GM23248 (cell line): ENCODE measurements around the gene CLDN18. TPM values are rescaled to one million over a fixed set of nuclear protein-coding genes. Genes with fewer than 3 reads are reported as not detected.

ENCODE experiments used
- DNase-seq: peaks from one replicate; pipeline ENCODE4 v3.0.0-alpha.2; 2015
- H2AFZ ChIP-seq: fragments of 200-600 bp; sonication (generic); 2 replicates; pipeline ENCODE4 v1.6.1; 2016; ENCODE audit warnings: antibody characterized with exemption
- H3F3A ChIP-seq: fragments of 200-600 bp; sonication (generic); 2 replicates; pipeline ENCODE4 v1.6.1; 2016; ENCODE audit warnings: mild to moderate bottlenecking, antibody characterized with exemption, mixed run types; ENCODE audit not compliant: insufficient read depth
- H3K27ac ChIP-seq: fragments of 200-600 bp; sonication (generic); 2 replicates; pipeline ENCODE4 v1.5.1; 2016; ENCODE audit warnings: mild to moderate bottlenecking
- H3K27me3 ChIP-seq: fragments of 200-600 bp; sonication (generic); replicated peaks from 2 replicates; pipeline ENCODE4 v1.6.1; 2016; ENCODE audit warnings: mild to moderate bottlenecking; ENCODE audit not compliant: insufficient read depth
- H3K36me3 ChIP-seq: fragments of 200-600 bp; sonication (generic); 2 replicates; pipeline ENCODE4 v1.6.1; 2016; ENCODE audit warnings: low read depth, mild to moderate bottlenecking
- H3K4me1 ChIP-seq: fragments of 200-600 bp; sonication (generic); 2 replicates; pipeline ENCODE4 v1.6.1; 2016; ENCODE audit warnings: mild to moderate bottlenecking; ENCODE audit not compliant: insufficient read depth
- H3K4me2 ChIP-seq: fragments of 200-600 bp; sonication (generic); one replicate; pipeline ENCODE4 v1.6.1; 2016; ENCODE audit warnings: mild to moderate bottlenecking; ENCODE audit not compliant: unreplicated experiment
- H3K4me3 ChIP-seq: fragments of 200-600 bp; sonication (generic); 2 replicates; pipeline ENCODE4 v1.5.1; 2016; ENCODE audit warnings: mild to moderate bottlenecking
- H3K79me2 ChIP-seq: fragments of 200-600 bp; sonication (generic); 2 replicates; pipeline ENCODE4 v1.6.1; 2016; ENCODE audit warnings: mild to moderate bottlenecking; ENCODE audit not compliant: insufficient read depth
- H3K9ac ChIP-seq: fragments of 200-600 bp; sonication (generic); 2 replicates; pipeline ENCODE4 v1.6.1; 2016; ENCODE audit warnings: mild to moderate bottlenecking
- H3K9me2 ChIP-seq: fragments of 200-600 bp; sonication (generic); 2 replicates; pipeline ENCODE4 v1.6.1; 2016; ENCODE audit warnings: mixed run types, mild to moderate bottlenecking, moderate library complexity; ENCODE audit not compliant: insufficient read depth
- H3K9me3 ChIP-seq: fragments of 200-600 bp; sonication (generic); one replicate; pipeline ENCODE4 v1.6.1; 2017; ENCODE audit warnings: low read depth
- H4K20me1 ChIP-seq: fragments of 200-600 bp; sonication (generic); 2 replicates; pipeline ENCODE4 v1.6.0; 2016; ENCODE audit not compliant: insufficient read depth
- EZH2 ChIP-seq: fragments of 200-600 bp; sonication (generic); IDR thresholded peaks from 2 replicates; pipeline ENCODE4 v1.6.1; 2018; ENCODE audit warnings: antibody characterized with exemption, mild to moderate bottlenecking; ENCODE audit not compliant: insufficient read depth, poor library complexity, severe bottlenecking
- EZH2phosphoT487 ChIP-seq: fragments of 200-600 bp; sonication (generic); IDR thresholded peaks from 2 replicates; pipeline ENCODE4 v1.6.1; 2018; ENCODE audit warnings: antibody characterized with exemption, moderate library complexity, mild to moderate bottlenecking, low read depth; ENCODE audit not compliant: insufficient read depth
- WGBS, 2 experiments: methylation state at CpG; one replicate each; pipeline ENCODE4 v1.1.6; 2015 to 2017; ENCODE audit warnings: low lambda C conversion rate in 2 of 2, low coverage in 1 of 2; ENCODE audit errors: missing lambda C conversion rate in 2 of 2; 5-methylcytosine and 5-hydroxymethylcytosine counted together
- in situ Hi-C: fragments of 300-500 bp; cut with MboI; formaldehyde crosslinking; loops from 2 replicates; pipeline ENCODE4 v1.15.0; 2020
- polyA plus RNA-seq: library from polyadenylated mRNA; unstranded; fragments of >200 nt; fragmentation: Nextera tagmentation; extraction: Ambion mirVana; gene quantifications from 2 replicates; pipeline ENCODE4 v1.2.1, GENCODE V29; 2016
- total RNA-seq: library from RNA; depleted of rRNA; stranded (reverse); fragments of >200 nt; shearing (Covaris generic); gene quantifications from 2 replicates; pipeline ENCODE4 v1.2.3, GENCODE V29; 2014

The CLDN18 gene
- total and polyA plus RNA-seq, 2 experiments from 2014 or later = 0.18 TPM; not detected in 1

DNA sequence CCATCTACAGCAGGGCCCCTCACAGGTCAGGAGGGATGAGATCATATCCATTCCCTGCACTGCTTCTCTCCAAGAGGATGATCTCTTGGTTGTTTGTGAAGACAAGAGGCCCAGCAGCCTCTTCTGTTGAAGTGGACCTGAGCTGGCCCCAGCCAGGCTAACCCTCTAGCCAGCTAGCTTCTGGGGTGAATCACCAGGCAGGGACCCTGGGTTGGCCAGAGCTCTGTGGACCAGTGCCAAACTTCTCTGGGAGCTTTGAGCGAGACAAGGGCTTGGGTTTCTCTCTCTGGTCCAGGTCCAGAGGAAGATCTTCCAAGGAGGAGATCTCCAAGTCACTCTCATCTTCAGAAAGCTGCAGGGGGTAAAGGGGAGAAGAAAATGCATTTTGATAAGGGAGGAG, 52.7 kb downstream of the CLDN18 start:
- Histone ChIP-seq H2AFZ (no peak overlapping the region), H3K4me2 (no peak overlapping the region), H3K36me3 (peaks cover 39% of the 10 kb centered on the region), H3K79me2 (no peaks in the 10 kb centered on the region), H3K4me3 (no peak overlapping the region), H3K9ac (0 out of 2 replicates have a peak overlapping the region, but pooled peaks have one; percentile 2), H3K27me3 (no peaks in the 10 kb centered on the region), H3K4me1 (peaks cover 9% of the 10 kb centered on the region), H3K9me3 (no peaks in the 10 kb centered on the region), H3K9me2 (no peaks in the 10 kb centered on the region), H4K20me1 (no peaks in the 10 kb centered on the region), H3F3A (0 out of 2 replicates have a peak, but pooled peaks cover 8% of the 10 kb centered on the region), H3K27ac (0 out of 2 replicates have a peak overlapping the region, but pooled peaks have one; percentile 16)
- no peak for TF ChIP-seq EZH2
- in situ Hi-C loops = no loop called here
- DNase-seq = peak; percentile 77
- WGBS, 2 experiments = 0 to 29% methylated on average over 1 of the region's 1 CpG

GRCh38 chr3:138063416-138063815, 53.5 kb downstream of the CLDN18 start:
- 72 to 73% methylated on average over 4 of the region's 4 CpGs for WGBS, 2 experiments
- no peak overlapping the region for H3K27ac ChIP-seq
- in situ Hi-C loops = no loop called here
- no peak for TF ChIP-seq EZH2
- no peak for TF ChIP-seq EZH2phosphoT487
- no peaks in the 10 kb centered on the region for H3K9me3 ChIP-seq
- H3K9ac ChIP-seq = no peak overlapping the region
- H3K4me1 ChIP-seq = peaks cover 9% of the 10 kb centered on the region
- H3K79me2 ChIP-seq = no peaks in the 10 kb centered on the region
- no peaks in the 10 kb centered on the region for H3K9me2 ChIP-seq
- H3F3A ChIP-seq = 0 out of 2 replicates have a peak, but pooled peaks cover 8% of the 10 kb centered on the region
- no peak overlapping the region for H3K4me2 ChIP-seq
- H3K4me3 ChIP-seq = no peak overlapping the region
- H4K20me1 ChIP-seq = no peaks in the 10 kb centered on the region
- H3K36me3 ChIP-seq = peaks cover 41% of the 10 kb centered on the region
- H2AFZ ChIP-seq = no peak overlapping the region
- DNase-seq = no peak
- H3K27me3 ChIP-seq = no peaks in the 10 kb centered on the region

- H3K4me3 ChIP-seq = no peak overlapping the region
- DNase-seq = no peak
- H3K27ac ChIP-seq = no peak overlapping the region
- no peaks in the 10 kb centered on the region for H3K9me3 ChIP-seq
- H4K20me1 ChIP-seq = no peaks in the 10 kb centered on the region
- no peaks in the 10 kb centered on the region for H3K27me3 ChIP-seq
- no peaks in the 10 kb centered on the region for H3K79me2 ChIP-seq
- H3K36me3 ChIP-seq = peaks cover 48% of the 10 kb centered on the region
- no peak overlapping the region for H3K9ac ChIP-seq
- no peak overlapping the region for H3K4me2 ChIP-seq
- H3F3A ChIP-seq = 0 out of 2 replicates have a peak, but pooled peaks cover 14% of the 10 kb centered on the region
- H3K9me2 ChIP-seq = no peaks in the 10 kb centered on the region
- TF ChIP-seq EZH2 (no peak), EZH2phosphoT487 (no peak)
- in situ Hi-C loops = no loop called here
- no peak overlapping the region for H2AFZ ChIP-seq
- peaks cover 9% of the 10 kb centered on the region for H3K4me1 ChIP-seq
- WGBS, 2 experiments = 94 to 100% methylated on average over 2 of the region's 2 CpGs
These were observed 56.0 kb downstream of the CLDN18 start for GRCh38 chr3:138065949-138066348.

GRCh38 chr3:138066383-138066782, 56.4 kb downstream of the CLDN18 start:
- no peak overlapping the region for H3K4me3 ChIP-seq

More at GRCh38 chr3:138066383-138066782, 56.4 kb downstream of the CLDN18 start:
- Histone ChIP-seq H3K9me3 (no peaks in the 10 kb centered on the region), H3F3A (0 out of 2 replicates have a peak, but pooled peaks cover 14% of the 10 kb centered on the region), H2AFZ (no peak overlapping the region), H3K27me3 (no peaks in the 10 kb centered on the region), H3K4me1 (peaks cover 9% of the 10 kb centered on the region; the same call in 1 of the 2 replicates), H3K27ac (no peak overlapping the region), H3K9me2 (no peaks in the 10 kb centered on the region), H3K9ac (no peak overlapping the region), H3K4me2 (no peak overlapping the region), H3K79me2 (no peaks in the 10 kb centered on the region), H3K36me3 (peaks cover 47% of the 10 kb centered on the region), H4K20me1 (no peaks in the 10 kb centered on the region)
- TF ChIP-seq EZH2phosphoT487 = no peak
- TF ChIP-seq EZH2 = no peak
- in situ Hi-C loops = no loop called here
- DNase-seq = no peak
- WGBS, 2 experiments = 88 to 90% methylated on average over 8 of the region's 8 CpGs
